GM12892 (cell line): Measurements from ENCODE around the gene MXD4.

Source experiments
- DNase-seq: peaks from one replicate; pipeline ENCODE4 v3.0.0; 2011; ENCODE audit not compliant: insufficient read length
- FAIRE-seq: peaks from 2 replicates; lab custom pipeline; 2011; peaks lifted over from hg19 to GRCh38; lab: Jason Lieb, UNC
- POLR2A ChIP-seq: IDR thresholded peaks from 2 replicates; pipeline ENCODE4 v1.6.1; 2011; ENCODE audit warnings: low read depth, low read length, control low read depth
- POLR2AphosphoS5 ChIP-seq: IDR thresholded peaks from 2 replicates; pipeline ENCODE4 v1.6.1; 2011; ENCODE audit warnings: low read depth, low read length, control low read depth
- TAF1 ChIP-seq: IDR thresholded peaks from 2 replicates; pipeline ENCODE4 v1.6.1; 2011; ENCODE audit warnings: low read depth, mild to moderate bottlenecking, control low read depth, low read length, borderline replicate concordance

The MXD4 gene

GRCh38 chr4:2251073-2251794 is 10.7 kb downstream of the MXD4 start:
- FAIRE-seq (no peak), DNase-seq (peak; percentile 9)
- TF ChIP-seq POLR2AphosphoS5 (no peak), TAF1 (no peak), POLR2A (no peak)

GRCh38 chr4:2250357-2251072 is 11.4 kb downstream of the MXD4 start:
- peak; percentile 26 for DNase-seq
- no peak for FAIRE-seq
- TF ChIP-seq POLR2AphosphoS5 (no peak), TAF1 (no peak), POLR2A (no peak)

GRCh38 chr4:2249526-2250356 is 12.2 kb downstream of the MXD4 start:
- FAIRE-seq, result no peak
- peak; percentile 23 for DNase-seq
- TF ChIP-seq TAF1 (no peak), POLR2A (no peak), POLR2AphosphoS5 (no peak)

- peak; percentile 19 for DNase-seq
- FAIRE-seq, result no peak
- TF ChIP-seq TAF1 (no peak), POLR2AphosphoS5 (0 out of 2 replicates have a peak, but pooled peaks have one; percentile 12)
These were observed 13.1 kb downstream of the MXD4 start for GRCh38 chr4:2248821-2249261.

GRCh38 chr4:2248044-2248780 is 13.7 kb downstream of the MXD4 start:
- TF ChIP-seq TAF1 (no peak), POLR2A (no peak), POLR2AphosphoS5 (0 out of 2 replicates have a peak, but pooled peaks have one; percentile 17)
- peak; percentile 23 for DNase-seq
- no peak for FAIRE-seq

GRCh38 chr4:2247128-2248043 is 14.5 kb downstream of the MXD4 start:
- FAIRE-seq (no peak), DNase-seq (peak; percentile 16)
- TF ChIP-seq POLR2A, result no peak
- no peak for TF ChIP-seq TAF1
- TF ChIP-seq POLR2AphosphoS5, result no peak

- no peak for FAIRE-seq
- TF ChIP-seq POLR2AphosphoS5, result no peak
- TF ChIP-seq POLR2A, result no peak
- TF ChIP-seq TAF1, result no peak
- peak; percentile 13 for DNase-seq
These were observed 15.4 kb downstream of the MXD4 start for GRCh38 chr4:2246384-2247127.

GRCh38 chr4:2245787-2246275 is 16.1 kb downstream of the MXD4 start:
- DNase-seq (peak; percentile 2), FAIRE-seq (no peak)
- TF ChIP-seq TAF1 (no peak), POLR2AphosphoS5 (no peak), POLR2A (no peak)

- TF ChIP-seq TAF1, result no peak
- no peak for TF ChIP-seq POLR2A
- TF ChIP-seq POLR2AphosphoS5, result no peak
- DNase-seq (no peak), FAIRE-seq (no peak)
These were observed 16.7 kb downstream of the MXD4 start for GRCh38 chr4:2245057-2245786.
